HG03066 (cell line): ENCODE measurements around the gene REEP5.
"Not testable (repeated sequence)": the region's sequence is repeated elsewhere in the genome, so short reads cannot be mapped to it uniquely, and the experiment has no call there.

ENCODE experiments used
- ATAC-seq: cut with Tn5 transposase; IDR thresholded peaks from one replicate; pipeline ENCODE4 v1.9.1; 2021; ENCODE audit warnings: low read depth; ENCODE audit not compliant: unreplicated experiment

REEP5 gene

GRCh38 chr5:112933651-112934365 is 11.8 kb upstream of the REEP5 start:
- ATAC-seq: no peak

- no peak for ATAC-seq
These were observed 11.1 kb upstream of the REEP5 start for GRCh38 chr5:112933105-112933504.

- ATAC-seq: no peak
These were observed 9.4 kb upstream of the REEP5 start for GRCh38 chr5:112931473-112931872.

GRCh38 chr5:112930082-112930344 is 8.0 kb upstream of the REEP5 start:
- peak; percentile 47 for ATAC-seq

- ATAC-seq: peak; percentile 59
These were observed 7.5 kb upstream of the REEP5 start for GRCh38 chr5:112929336-112930081.

- no peak for ATAC-seq
These were observed 2.0 kb upstream of the REEP5 start for GRCh38 chr5:112923988-112924387.

- ATAC-seq: peak; percentile 46
These were observed 1.3 kb upstream of the REEP5 start for GRCh38 chr5:112923148-112923917.

- peak; percentile 34 for ATAC-seq
These were observed 798 bp downstream of the REEP5 start for GRCh38 chr5:112921026-112921832.

- ATAC-seq: no peak
These were observed 2.1 kb downstream of the REEP5 start for GRCh38 chr5:112919972-112920371.

- ATAC-seq: no peak
These were observed 3.3 kb downstream of the REEP5 start for GRCh38 chr5:112918679-112919078.

GRCh38 chr5:112918136-112918535 is 3.9 kb downstream of the REEP5 start:
- no peak for ATAC-seq

- ATAC-seq: no peak
These were observed 4.5 kb downstream of the REEP5 start for GRCh38 chr5:112917453-112917995.

GRCh38 chr5:112915831-112916230 is 6.2 kb downstream of the REEP5 start:
- ATAC-seq: no peak

- no peak for ATAC-seq
These were observed 7.4 kb downstream of the REEP5 start for GRCh38 chr5:112914584-112914983.

- ATAC-seq: no peak
These were observed 11.5 kb downstream of the REEP5 start for GRCh38 chr5:112910529-112910928.

GRCh38 chr5:112908854-112909253 is 13.2 kb downstream of the REEP5 start:
- ATAC-seq: no peak

GRCh38 chr5:112907166-112907631 is 14.8 kb downstream of the REEP5 start:
- no peak for ATAC-seq

GRCh38 chr5:112906637-112907036 is 15.4 kb downstream of the REEP5 start:
- ATAC-seq: no peak

- ATAC-seq: not testable (repeated sequence)
These were observed 17.0 kb downstream of the REEP5 start for GRCh38 chr5:112904996-112905395.

- no peak for ATAC-seq
These were observed 19.5 kb downstream of the REEP5 start for GRCh38 chr5:112902561-112902960.
